ENCODE measurements around the gene SLC25A47. TPM values are rescaled to one million over a fixed set of nuclear protein-coding genes. Genes with fewer than 3 reads are reported as not detected.
"Not testable (repeated sequence)": the region's sequence is repeated elsewhere in the genome, so short reads cannot be mapped to it uniquely, and the experiment has no call there.

Gene SLC25A47
- total RNA-seq, 4 donors from 2014 or later = not detected

GRCh38 chr14:100306998-100307765 is 16.0 kb upstream of the SLC25A47 start:
- DNase-seq = peak; percentile 49 to 53
- Histone ChIP-seq H3K4me1 (peaks cover 66% of the 10 kb centered on the region in 2 donors), H3K27me3 (no peaks in the 10 kb centered on the region), H3K36me3 (no peaks in the 10 kb centered on the region), H3K4me3 (replicated peaks in 1 of 3) (peak overlapping the region; percentile 23 to 98 (median 97)), H3K27ac (peak overlapping the region; percentile 89 to 97 (median 97)), H3K9me3 (no peaks in the 10 kb centered on the region)
- peak in 1 of 2 donors; percentile 25 for TF ChIP-seq POLR2A (IDR thresholded peaks at IDR 0.05)
- TF ChIP-seq CTCF (IDR thresholded peaks at IDR 0.05) = no peak
- 3 to 8% methylated on average over 29 to 39 of the region's 49 CpGs for WGBS, 2 donors
- intact Hi-C loops (cut with DNase I) = loop anchor here (5.0 kb wide), 1 partner anchor 35 kb away; no protein-coding TSS in a partner anchor

DNA sequence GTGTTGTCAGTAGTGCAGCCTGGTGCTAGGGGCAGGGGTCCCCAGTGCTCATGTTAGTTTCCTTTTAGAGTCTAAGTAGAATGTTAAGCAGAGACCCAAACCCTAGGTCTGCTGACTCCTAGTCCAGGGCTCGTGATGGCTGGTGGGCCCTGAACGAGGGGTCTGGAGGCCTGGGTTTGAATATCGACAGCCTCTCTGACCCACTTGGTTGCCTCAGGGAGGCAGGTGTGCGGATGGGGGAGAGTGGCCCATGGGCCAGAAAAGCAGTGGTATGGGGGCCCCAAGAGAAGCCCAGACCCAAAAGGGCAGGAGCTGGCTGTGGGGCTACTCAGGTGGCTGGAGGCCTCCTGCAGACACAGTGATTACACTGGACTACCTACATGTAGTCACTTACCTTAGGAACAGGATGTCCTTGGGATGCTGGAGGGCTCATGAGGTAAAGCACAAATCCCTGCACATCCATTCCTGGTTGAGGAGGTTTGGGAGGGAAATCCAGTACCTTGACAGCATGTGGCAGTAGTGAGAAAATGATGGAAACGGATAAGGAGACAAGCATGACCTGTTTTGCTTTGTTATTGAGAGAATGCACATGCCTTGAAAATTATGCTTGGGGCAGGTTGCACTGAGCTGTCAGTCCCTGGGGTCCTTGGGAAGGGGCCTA is 15.2 kb upstream of the SLC25A47 start:
- peak overlapping the region; percentile 89 to 97 (median 97) for H3K27ac ChIP-seq
- peak overlapping the region in 1 of 3 donors; percentile 98 for H3K4me3 ChIP-seq (replicated peaks in 1 of 3)
- no peaks in the 10 kb centered on the region for H3K27me3 ChIP-seq
- no peaks in the 10 kb centered on the region for H3K36me3 ChIP-seq
- no peak for TF ChIP-seq CTCF (IDR thresholded peaks at IDR 0.05)
- TF ChIP-seq POLR2A (IDR thresholded peaks at IDR 0.05) = no peak
- no peak for DNase-seq
- intact Hi-C loops (cut with DNase I) = loop anchor here (5.0 kb wide), 1 partner anchor 36 kb away; no protein-coding TSS in a partner anchor
- peaks cover 66 to 69% of the 10 kb centered on the region in 2 donors for H3K4me1 ChIP-seq
- no peaks in the 10 kb centered on the region for H3K9me3 ChIP-seq
- WGBS, 2 donors = 47 to 61% methylated on average over 4 to 5 of the region's 5 CpGs

DNA sequence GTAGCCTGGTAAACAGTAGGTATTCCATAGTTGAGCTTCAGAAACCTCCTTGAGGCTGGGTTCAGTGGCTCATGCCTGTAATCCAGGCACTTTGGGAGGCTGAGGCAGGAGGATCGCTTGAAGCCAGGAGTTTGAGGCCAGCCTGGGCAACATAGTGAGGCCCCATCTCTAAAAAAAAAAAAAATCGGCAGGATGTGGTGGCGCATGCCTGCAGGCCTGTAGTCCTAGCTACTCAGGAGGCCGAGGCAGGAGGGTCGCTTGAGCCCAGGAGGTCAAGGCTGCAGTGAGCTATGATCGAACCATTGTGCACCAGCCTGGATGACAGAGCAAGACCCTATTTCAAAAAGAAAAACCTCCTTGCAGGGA is 14.7 kb upstream of the SLC25A47 start:
- not testable (repeated sequence) for H3K27me3 ChIP-seq; H3K4me3 ChIP-seq (replicated peaks in 1 of 3); H3K36me3 ChIP-seq; DNase-seq; H3K9me3 ChIP-seq
- peaks cover 66 to 69% of the 10 kb centered on the region in 2 donors for H3K4me1 ChIP-seq
- peak overlapping the region; percentile 89 to 97 (median 97) for H3K27ac ChIP-seq
- 79 to 83% methylated on average over 6 of the region's 6 CpGs for WGBS, 2 donors
- intact Hi-C loops (cut with DNase I) = loop anchor here (5.0 kb wide), 1 partner anchor 36 kb away; no protein-coding TSS in a partner anchor

DNA sequence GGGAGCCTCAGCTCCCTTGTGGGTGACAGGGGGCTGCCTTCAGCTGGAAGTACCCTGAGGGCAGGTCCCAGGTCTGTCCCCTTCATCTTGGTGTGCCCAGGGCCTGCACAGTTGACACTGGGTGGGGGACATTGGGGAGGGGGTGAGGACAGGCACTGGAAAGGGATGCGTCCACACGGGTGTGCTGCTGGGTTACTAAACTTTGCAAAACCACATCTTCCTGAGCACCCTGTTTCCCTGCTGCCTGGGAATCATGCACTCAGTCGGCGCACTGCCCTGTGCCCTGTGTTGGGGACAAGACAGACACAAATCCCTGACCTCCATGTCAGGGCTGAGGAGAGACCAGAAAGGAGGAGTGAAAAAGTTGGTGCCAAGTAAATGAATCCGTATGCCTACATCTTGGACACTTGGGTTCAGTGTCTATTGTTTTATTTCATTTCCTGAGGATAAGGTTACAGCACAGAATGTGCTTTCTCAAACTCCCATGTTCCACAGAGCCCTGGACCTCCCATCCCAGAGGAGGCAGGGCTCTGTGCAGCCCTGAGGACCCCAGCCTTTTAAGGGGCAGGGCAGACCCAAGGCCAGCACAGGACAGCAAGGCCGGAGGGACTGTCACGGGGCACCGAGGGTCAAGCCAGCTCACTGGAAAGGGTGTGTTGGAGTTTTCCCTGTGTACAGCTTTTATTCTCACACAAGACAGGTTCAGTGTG is 14.0 kb upstream of the SLC25A47 start:
- Histone ChIP-seq H3K4me3 (replicated peaks in 1 of 3) (no peak overlapping the region), H3K27ac (peak overlapping the region; percentile 28 to 97 (median 89)), H3K27me3 (no peaks in the 10 kb centered on the region), H3K36me3 (no peaks in the 10 kb centered on the region), H3K4me1 (peaks cover 61 to 67% of the 10 kb centered on the region in 2 donors), H3K9me3 (no peaks in the 10 kb centered on the region)
- WGBS, 2 donors = 51 to 70% methylated on average over 5 to 8 of the region's 8 CpGs
- TF ChIP-seq POLR2A (IDR thresholded peaks at IDR 0.05) = no peak
- DNase-seq = no peak
- intact Hi-C loops (cut with DNase I) = loop anchor here (5.0 kb wide), 1 partner anchor 37 kb away; no protein-coding TSS in a partner anchor

DNA sequence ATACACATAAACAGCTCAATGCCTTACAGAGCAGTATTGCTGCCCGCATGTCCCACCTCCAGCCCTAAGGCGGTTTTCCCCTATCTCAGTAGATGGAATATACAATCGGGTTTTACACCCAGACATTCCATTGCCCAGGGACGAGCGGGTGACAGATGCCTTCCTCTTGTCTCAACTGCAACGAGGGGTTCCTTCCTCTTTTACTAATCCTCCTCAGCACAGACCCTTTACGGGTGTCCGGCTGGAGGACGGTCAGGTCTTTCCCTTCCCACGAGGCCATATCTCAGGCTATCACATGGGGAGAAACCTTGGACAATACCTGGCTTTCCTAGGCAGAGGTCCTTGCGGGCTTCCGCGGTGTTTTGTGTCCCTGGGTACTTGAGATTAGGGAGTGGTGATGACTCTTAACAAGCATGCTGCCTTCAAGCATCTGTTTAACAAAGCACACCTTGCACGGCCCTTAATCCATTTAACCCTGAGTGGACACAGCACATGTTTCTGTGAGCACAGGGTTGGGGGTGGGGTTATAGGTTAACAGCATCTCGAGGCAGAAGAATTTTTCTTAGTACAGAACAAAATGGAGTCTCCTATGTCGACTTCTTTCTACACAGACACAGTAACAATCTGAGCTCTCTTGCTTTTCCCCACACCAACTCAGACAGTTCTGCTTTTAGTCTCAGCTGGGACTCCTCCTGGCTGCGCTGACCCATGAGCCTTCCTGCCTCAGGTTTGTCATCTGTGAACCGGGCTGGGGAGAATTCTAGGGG is 10.8 kb upstream of the SLC25A47 start:
- 21 to 22% methylated on average over 15 to 18 of the region's 18 CpGs for WGBS, 2 donors
- peak overlapping the region; percentile 54 to 89 (median 71) for H3K27ac ChIP-seq
- H3K36me3 ChIP-seq; H3K9me3 ChIP-seq; H3K27me3 ChIP-seq; H3K4me3 ChIP-seq (replicated peaks in 1 of 3): not testable (repeated sequence)
- intact Hi-C loops (cut with DNase I) = loop anchor here (10.0 kb wide), 1 partner anchor 63 kb away; the partner anchor contains the start of gene WDR25
- H3K4me1 ChIP-seq = peaks cover 54 to 61% of the 10 kb centered on the region in 2 donors
- peak; percentile 41 to 48 for DNase-seq
- peak in 1 of 2 donors; percentile 15 for TF ChIP-seq POLR2A (IDR thresholded peaks at IDR 0.05)
